Hepatocyte (in vitro differentiated cells): Measurements from ENCODE around the gene ALG12. TPM values are rescaled to one million over a fixed set of nuclear protein-coding genes. Genes with fewer than 3 reads are reported as not detected.

Source experiments
- DNase-seq: peaks from one replicate; pipeline ENCODE4 v3.0.0-alpha.2; 2016; ENCODE audit warnings: low spot score
- H2AFZ ChIP-seq: fragments of 200-600 bp; sonication (generic); 2 replicates; pipeline ENCODE4 v1.6.0; 2016; ENCODE audit warnings: antibody characterized with exemption, mild to moderate bottlenecking
- H3K27ac ChIP-seq: fragments of 200-600 bp; sonication (generic); 2 replicates; pipeline ENCODE4 v1.5.1; 2016; ENCODE audit warnings: mild to moderate bottlenecking
- H3K27me3 ChIP-seq: fragments of 200-600 bp; sonication (generic); 2 replicates; pipeline ENCODE4 v1.6.1; 2016
- H3K36me3 ChIP-seq: fragments of 200-600 bp; sonication (generic); replicated peaks from 2 replicates; pipeline ENCODE4 v1.5.1; 2016; ENCODE audit warnings: low read depth; ENCODE audit not compliant: insufficient read depth
- H3K4me1 ChIP-seq: fragments of 200-600 bp; sonication (generic); 2 replicates; pipeline ENCODE4 v1.5.1; 2016; ENCODE audit warnings: mild to moderate bottlenecking, moderate library complexity; ENCODE audit not compliant: insufficient read depth
- H3K4me2 ChIP-seq: fragments of 200-600 bp; sonication (generic); 2 replicates; pipeline ENCODE4 v1.6.0; 2016
- H3K4me3 ChIP-seq: fragments of 200-600 bp; sonication (generic); 2 replicates; pipeline ENCODE4 v1.5.1; 2016; ENCODE audit warnings: mild to moderate bottlenecking
- H3K79me2 ChIP-seq: fragments of 200-600 bp; sonication (generic); 2 replicates; pipeline ENCODE4 v1.6.0; 2017; ENCODE audit warnings: mild to moderate bottlenecking
- H3K9me2 ChIP-seq: fragments of 200-600 bp; sonication (generic); replicated peaks from 2 replicates; pipeline ENCODE4 v1.6.0; 2017; ENCODE audit warnings: mild to moderate bottlenecking; ENCODE audit not compliant: insufficient read depth
- H3K9me3 ChIP-seq: fragments of 200-600 bp; sonication (generic); 2 replicates; pipeline ENCODE4 v1.5.1; 2016; ENCODE audit warnings: low read depth, mild to moderate bottlenecking
- H4K20me1 ChIP-seq: fragments of 200-600 bp; sonication (generic); 2 replicates; pipeline ENCODE4 v1.6.0; 2016; ENCODE audit warnings: mild to moderate bottlenecking; ENCODE audit not compliant: insufficient read depth, poor library complexity, severe bottlenecking
- CTCF ChIP-seq: fragments of 200-600 bp; sonication (generic); IDR thresholded peaks from 2 replicates; pipeline ENCODE4 v1.5.1; 2016; ENCODE audit warnings: antibody characterized with exemption, mild to moderate bottlenecking; ENCODE audit not compliant: poor library complexity
- EZH2 ChIP-seq: fragments of 200-600 bp; sonication (generic); IDR thresholded peaks from 2 replicates; pipeline ENCODE4 v1.6.1; 2016; ENCODE audit warnings: antibody characterized with exemption, mild to moderate bottlenecking, borderline replicate concordance
- EZH2phosphoT487 ChIP-seq: fragments of 200-600 bp; sonication (generic); IDR thresholded peaks from one replicate; pipeline ENCODE4 v1.6.1; 2018; ENCODE audit warnings: antibody characterized with exemption, mild to moderate bottlenecking, low read depth, moderate library complexity; ENCODE audit not compliant: unreplicated experiment, severe bottlenecking
- WGBS: methylation state at CpG from one replicate; pipeline ENCODE4 v1.1.6; 2016; ENCODE audit warnings: low lambda C conversion rate; ENCODE audit errors: missing lambda C conversion rate; 5-methylcytosine and 5-hydroxymethylcytosine counted together
- polyA plus RNA-seq: library from polyadenylated mRNA; unstranded; fragments of >200 nt; fragmentation: Nextera tagmentation; extraction: Ambion mirVana; gene quantifications from 2 replicates; pipeline ENCODE4 v1.2.1, GENCODE V29; 2016
- total RNA-seq: library from RNA; depleted of rRNA; stranded (reverse); fragments of >200 nt; gene quantifications from 2 replicates; pipeline ENCODE4 v1.2.3, GENCODE V29; 2014

ALG12 gene
- total and polyA plus RNA-seq, 2 experiments from 2014 or later, result 30.8 to 69.6 TPM

GRCh38 chr22:49959782-49960158 is 41.5 kb upstream of the ALG12 start:
- H3K4me2 ChIP-seq, result peak overlapping the region; percentile 97
- H3K36me3 ChIP-seq, result no peaks in the 10 kb centered on the region
- peak overlapping the region; percentile 94 for H3K27ac ChIP-seq
- H3K27me3 ChIP-seq, result no peaks in the 10 kb centered on the region
- peak overlapping the region; percentile 43 for H3K4me3 ChIP-seq
- no peak for TF ChIP-seq EZH2
- TF ChIP-seq CTCF, result no peak
- TF ChIP-seq EZH2phosphoT487, result no peak
- peaks cover 35% of the 10 kb centered on the region for H3K79me2 ChIP-seq
- peaks cover 40% of the 10 kb centered on the region for H3K4me1 ChIP-seq
- WGBS, result 22% methylated on average over 15 of the region's 21 CpGs
- peak overlapping the region; percentile 22 for H2AFZ ChIP-seq
- no peaks in the 10 kb centered on the region for H3K9me3 ChIP-seq
- no peaks in the 10 kb centered on the region for H3K9me2 ChIP-seq
- peaks cover 36% of the 10 kb centered on the region for H4K20me1 ChIP-seq
- no peak for DNase-seq

DNA sequence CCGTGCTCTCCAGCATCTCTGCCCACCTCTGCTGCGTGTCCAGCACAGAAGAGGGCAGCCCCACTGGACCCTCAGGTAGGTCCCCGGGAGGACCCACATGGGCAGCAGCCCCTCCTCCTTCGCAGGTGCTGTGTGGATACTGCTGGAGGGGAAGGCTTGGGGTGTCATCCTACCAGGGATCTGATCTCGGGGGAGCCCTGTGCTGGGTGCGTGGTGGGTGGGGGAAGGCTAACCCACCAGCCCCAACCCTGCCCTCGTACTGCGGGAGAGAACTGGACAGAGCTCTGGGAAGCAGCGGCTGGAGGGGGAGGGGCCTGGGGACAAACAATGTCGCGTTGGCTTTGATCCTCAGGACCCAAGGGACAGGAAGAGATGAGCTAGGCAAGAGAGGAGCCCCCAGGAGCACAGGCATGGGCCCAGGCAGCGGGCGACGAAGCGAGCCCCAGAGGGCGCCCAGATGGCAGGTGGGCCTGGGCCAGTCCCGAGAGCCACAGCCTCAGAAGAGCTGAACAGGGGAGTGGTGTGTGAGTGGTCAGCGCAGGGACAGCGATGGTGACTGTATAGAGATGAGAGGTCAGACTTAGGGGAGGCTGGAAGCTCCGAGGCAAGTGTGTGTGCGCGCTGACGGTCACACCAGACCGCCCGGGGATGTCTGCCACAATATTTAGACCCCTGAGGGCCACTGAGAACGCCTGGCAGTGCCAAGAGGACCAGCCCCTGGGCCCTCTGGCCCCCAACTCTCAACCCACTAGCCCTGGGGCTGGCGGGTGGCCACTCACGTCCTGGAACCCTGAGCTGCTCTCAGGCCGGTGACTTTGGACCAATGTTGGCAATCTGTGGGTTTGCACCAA is 40.9 kb upstream of the ALG12 start:
- Histone ChIP-seq H3K4me1 (peaks cover 38% of the 10 kb centered on the region), H3K4me2 (peak overlapping the region; percentile 97), H3K27ac (peak overlapping the region; percentile 94), H3K9me3 (no peaks in the 10 kb centered on the region), H2AFZ (no peak overlapping the region), H3K36me3 (no peaks in the 10 kb centered on the region), H3K9me2 (no peaks in the 10 kb centered on the region), H3K27me3 (no peaks in the 10 kb centered on the region), H3K79me2 (peaks cover 29% of the 10 kb centered on the region), H3K4me3 (peak overlapping the region; percentile 43), H4K20me1 (peaks cover 30% of the 10 kb centered on the region)
- TF ChIP-seq CTCF (no peak), EZH2phosphoT487 (no peak), EZH2 (no peak)
- WGBS, result 82% methylated on average over 29 of the region's 29 CpGs
- no peak for DNase-seq

- DNase-seq, result no peak
- Histone ChIP-seq H4K20me1 (peaks cover 22% of the 10 kb centered on the region), H3K27ac (peak overlapping the region; percentile 94), H3K27me3 (no peaks in the 10 kb centered on the region), H3K9me3 (no peaks in the 10 kb centered on the region), H2AFZ (no peak overlapping the region), H3K36me3 (no peaks in the 10 kb centered on the region), H3K4me3 (no peak overlapping the region), H3K4me2 (no peak overlapping the region), H3K4me1 (peaks cover 32% of the 10 kb centered on the region), H3K79me2 (peaks cover 22% of the 10 kb centered on the region), H3K9me2 (no peaks in the 10 kb centered on the region)
- TF ChIP-seq EZH2phosphoT487, result no peak
- no peak for TF ChIP-seq CTCF
- TF ChIP-seq EZH2, result no peak
- WGBS, result 87% methylated on average over 16 of the region's 16 CpGs
These were observed 40.2 kb upstream of the ALG12 start for GRCh38 chr22:49958366-49958921.
